ENCODE data around the gene CDKL5.
"Not testable (repeated sequence)": the region's sequence is repeated elsewhere in the genome, so short reads cannot be mapped to it uniquely, and the experiment has no call there.

CDKL5 gene

DNA sequence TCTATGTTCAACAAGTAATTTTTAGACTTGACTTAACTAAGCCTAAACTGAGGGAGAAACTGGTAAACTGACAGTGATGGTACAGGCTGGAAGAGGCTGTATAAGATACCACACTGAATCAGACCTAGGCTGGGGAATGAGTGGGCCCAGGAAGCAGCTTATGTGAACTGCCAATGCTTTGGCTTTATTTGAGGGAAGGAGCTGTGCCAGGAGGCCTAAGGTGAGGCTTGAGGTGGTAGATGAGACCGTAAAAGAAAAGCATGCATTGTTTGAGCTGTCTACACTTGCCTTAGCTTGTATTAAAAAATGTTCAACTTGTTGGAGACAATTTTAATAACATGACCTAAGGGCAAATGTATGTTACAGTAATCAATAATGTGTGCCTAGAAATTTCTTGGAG is 150.3 kb downstream of the CDKL5 start:
- no peak for DNase-seq (ENCODE audit: low read depth)

DNA sequence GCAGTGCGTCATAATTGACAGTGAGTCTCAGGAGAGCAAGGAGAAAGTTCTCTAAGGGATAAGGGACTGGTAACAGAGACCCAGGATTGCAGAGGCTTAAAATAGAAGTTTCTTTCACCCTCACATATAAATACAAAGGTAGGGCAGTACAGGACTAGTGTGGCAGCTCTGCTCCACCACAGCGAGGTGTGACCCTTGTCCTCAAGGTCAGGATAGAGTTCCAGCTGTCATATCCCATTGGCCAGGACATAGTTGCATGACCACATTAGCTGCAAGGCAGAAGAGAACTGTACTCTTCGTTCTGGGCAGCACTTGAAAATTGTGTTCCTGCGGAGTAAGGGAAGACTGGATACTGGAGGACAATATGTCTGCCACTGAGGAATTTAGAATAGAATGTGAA is 152.0 kb downstream of the CDKL5 start:
- DNase-seq (ENCODE audit: low read depth) = no peak

DNA sequence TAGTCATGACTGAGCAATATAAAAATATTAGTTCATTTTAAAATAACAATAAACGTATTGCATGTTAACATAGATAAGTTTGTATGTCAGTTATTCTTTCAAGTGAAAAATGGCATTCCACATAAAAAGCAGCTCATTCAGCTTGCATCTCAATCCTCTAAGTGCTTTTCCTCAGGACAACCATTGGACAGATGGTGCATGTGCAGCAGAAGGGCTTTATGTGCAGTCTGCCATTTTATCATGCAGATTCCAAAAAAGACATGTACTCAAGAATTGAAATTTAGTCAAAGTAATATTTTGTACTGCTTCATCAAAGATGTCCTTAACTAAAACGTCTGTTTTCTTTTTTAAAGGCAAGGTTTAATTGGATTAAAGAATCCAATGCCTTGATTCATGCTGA is 153.1 kb downstream of the CDKL5 start:
- DNase-seq (ENCODE audit: low read depth) = no peak

DNA sequence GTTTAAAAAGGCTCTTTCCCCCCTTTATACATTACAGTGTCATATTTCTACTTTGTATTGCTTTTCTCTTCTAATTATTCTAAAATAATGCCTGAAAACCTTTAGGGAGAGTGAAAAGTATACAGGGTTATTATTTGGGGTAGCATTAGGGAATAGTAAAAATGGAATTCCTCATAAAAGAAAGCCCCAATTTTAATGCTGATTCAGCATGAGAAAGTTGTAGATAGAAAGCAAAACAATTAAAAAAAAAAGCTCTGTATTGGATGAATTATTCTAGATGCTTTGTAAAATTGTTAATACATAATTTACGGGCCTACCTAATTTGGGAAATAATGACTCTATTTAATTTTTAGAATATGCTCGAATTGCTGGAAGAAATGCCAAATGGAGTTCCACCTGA is 154.1 kb downstream of the CDKL5 start:
- DNase-seq (ENCODE audit: low read depth) = no peak

DNA sequence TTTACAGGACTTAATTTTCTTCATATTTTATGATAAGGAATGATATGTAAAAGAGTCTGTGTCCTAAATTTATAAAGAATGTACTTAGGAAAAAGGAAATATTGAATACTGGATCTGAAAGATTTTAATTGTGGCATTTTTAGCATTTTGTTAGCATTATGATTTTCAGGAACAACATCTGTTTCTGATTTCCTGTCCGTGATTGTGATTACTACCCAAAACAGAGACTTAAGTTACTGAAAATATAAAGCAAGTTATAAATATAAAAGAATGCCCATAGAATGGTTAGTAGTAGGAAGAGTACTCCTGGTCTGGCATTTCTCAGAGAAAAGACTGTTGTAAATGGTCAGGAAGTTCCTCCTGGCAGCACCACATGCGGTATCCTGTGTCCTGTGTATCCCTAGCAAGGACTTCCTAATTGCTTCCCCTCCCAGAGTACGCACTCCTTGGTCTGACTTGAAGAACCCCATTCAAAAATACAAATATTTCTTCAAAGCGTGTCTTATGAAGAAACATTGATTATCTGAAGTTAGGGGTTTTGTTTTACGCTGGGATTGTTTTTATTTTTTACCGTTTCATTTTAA is 157.6 kb downstream of the CDKL5 start:
- no peak for DNase-seq (ENCODE audit: low read depth)

DNA sequence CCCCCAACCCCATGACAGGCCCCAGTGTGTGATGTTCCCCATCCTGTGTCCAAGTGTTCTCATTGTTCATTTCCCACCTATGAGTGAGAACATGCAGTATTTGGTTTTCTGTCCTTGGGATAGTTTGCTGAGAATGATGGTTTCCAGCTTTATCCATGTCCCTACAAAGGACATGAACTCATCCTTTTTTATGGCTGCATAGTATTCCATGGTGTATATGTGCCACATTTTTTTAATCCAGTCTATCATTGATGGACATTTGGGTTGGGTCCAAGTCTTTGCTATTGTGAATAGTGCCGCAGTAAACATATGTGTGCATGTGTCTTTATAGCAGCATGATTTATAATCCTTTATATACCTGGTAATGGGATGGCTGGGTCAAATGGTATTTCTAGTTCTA is 163.9 kb downstream of the CDKL5 start:
- not testable (repeated sequence) for DNase-seq (ENCODE audit: low read depth)

DNA sequence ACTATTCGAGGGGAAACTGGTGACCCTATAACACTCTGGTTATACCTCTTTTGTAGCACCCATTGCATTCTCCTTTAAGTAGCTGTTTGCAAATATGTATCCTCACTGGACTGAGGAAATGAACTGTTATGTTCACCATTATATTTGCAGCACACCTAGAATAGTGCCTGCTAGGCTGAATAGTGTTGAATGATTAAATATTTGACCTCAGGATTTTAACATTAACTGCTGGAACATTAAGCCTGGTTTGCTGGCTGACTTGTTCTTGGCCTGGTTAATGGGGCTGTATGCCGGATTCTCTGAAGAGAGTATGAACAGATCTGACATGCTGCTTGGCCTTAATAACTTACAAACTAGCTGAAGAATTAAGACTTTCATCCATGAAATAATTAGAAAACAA is 166.4 kb downstream of the CDKL5 start:
- DNase-seq (ENCODE audit: low read depth) = no peak

DNA sequence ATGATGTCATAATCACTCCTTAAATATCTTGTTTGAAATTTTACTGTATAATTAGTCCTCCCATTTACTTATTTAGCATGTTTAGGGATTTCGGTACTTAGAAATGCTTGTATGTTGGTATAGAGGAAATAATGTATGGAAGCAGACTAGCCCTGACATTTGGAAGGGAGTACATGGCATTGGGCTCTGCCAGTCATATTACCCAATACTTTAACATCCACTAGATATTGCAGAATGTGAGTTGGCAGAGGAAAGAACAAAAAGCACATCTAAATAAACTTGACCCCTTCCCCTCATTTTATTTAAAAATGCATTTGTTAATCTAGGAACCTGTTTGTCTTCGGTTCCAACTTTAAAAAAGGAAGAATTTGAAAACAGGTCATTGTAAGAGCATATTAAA is 168.7 kb downstream of the CDKL5 start:
- no peak for DNase-seq (ENCODE audit: low read depth)

DNA sequence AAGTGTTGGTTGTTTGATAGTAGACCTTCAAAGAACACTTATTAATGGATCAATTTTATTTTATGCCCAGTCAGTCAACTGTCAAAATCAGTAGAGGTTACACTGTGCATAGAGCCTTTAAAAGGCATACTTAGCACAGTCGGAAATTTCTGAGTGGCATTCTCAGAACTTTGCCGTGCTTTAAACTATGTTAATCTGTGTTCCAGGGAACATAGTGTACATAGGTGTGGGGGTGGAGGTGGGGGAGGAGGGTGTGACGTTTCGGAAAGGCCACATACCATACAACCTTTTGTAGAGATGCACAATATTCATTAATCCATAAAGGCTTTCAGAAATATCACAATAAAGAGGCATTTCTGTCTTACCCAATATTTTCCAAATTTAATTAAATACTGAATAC is 170.7 kb downstream of the CDKL5 start:
- DNase-seq (ENCODE audit: low read depth) = no peak

DNA sequence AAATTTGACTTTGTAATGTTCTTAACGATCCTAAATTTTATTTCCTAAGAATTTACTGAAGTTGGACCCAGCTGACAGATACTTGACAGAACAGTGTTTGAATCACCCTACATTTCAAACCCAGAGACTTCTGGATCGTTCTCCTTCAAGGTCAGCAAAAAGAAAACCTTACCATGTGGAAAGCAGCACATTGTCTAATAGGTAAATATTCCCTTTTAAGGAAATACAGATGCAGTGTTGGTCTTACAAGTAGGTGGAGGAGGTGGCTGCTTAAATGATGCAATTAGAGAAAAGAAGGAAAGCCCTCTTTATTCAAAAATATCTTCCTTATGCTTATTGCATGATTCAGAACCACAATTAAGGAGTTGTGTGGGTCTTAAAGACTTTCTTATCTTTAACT is 173.0 kb downstream of the CDKL5 start:
- no peak for DNase-seq (ENCODE audit: low read depth)

DNA sequence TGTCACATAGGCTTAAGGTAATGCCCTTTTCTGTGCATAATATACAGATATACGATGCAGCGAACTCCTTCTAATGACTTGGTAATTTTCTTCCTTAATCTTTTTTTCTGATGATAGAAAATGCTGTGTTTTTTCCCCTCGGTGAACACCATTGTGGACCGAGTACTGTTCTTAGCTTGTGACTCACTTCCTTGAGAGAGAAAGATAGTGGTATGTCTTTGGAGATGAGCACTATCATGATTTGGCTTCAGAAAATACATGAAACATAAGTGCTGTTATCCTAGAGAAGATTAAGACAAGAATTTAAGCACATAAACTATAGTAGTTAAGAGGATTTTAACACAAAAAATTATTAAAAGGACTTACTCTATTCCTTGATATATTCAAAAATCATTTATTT is 182.6 kb downstream of the CDKL5 start:
- DNase-seq (ENCODE audit: low read depth) = no peak

DNA sequence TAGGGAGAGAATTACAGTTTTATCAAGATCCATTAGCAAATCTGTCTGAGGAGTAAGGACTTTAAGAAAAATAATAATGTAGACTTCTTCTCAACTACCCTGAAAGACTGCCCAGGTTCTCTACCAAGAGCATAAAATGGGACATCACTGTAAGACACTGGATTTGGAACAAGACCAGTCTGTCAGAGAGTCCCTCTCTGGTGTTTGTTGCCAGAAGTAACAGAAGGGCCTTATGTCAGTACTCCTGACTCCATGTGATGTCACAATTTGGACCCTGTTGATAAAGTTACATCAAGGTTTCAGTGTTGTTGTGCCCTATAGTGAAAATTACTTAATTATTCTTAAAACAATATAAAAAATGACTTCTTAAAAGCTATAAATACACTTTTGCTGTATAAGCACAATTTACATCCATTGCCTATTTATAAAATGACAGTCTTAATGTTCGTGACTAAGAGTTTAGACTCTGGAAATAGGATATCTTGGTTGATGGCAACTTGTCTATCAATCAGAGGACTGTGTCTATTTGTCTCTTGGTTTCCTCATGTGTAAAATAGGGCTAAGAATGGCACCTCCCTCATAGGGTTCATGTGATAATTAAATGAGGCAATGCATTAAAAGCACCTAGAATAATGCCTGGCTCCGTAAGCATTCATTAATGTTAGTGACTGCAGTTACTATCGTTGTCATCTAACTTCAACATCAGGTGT is 188.7 kb downstream of the CDKL5 start:
- no peak for DNase-seq (ENCODE audit: low read depth)

DNA sequence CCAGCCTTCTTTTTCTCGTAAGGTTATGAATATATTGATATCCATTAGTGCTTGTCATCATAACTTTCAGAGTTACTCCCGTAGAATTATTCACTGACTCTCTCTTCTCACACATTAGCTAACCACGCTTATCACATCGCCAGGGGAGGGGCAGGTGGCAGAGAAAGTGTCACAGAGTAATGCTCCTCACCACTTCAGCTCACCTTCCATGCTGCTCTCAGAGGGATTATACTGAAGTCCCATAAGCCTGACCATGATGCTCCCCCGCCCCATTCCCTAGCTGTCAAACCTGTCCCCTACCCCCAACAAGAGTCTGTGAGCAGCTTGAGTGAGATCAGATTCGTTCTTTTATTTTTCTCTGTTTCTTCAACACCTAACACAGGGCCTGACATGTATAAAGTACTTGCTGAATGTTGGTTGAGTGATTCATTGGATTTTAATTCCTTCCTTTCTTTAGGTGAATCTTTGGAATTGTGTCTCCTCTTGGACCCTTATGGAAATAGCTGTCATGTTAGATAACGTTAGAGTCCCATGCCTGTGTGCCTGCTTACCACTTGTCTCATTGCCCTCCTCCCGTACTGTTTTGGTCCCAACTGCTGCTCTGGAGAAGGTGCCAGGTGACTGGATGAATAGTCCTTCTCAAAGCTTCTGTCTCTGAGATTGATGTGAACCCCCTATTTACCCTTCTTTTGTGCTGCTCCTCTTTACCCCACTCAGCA is 191.4 kb downstream of the CDKL5 start:
- DNase-seq (ENCODE audit: low read depth) = no peak

DNA sequence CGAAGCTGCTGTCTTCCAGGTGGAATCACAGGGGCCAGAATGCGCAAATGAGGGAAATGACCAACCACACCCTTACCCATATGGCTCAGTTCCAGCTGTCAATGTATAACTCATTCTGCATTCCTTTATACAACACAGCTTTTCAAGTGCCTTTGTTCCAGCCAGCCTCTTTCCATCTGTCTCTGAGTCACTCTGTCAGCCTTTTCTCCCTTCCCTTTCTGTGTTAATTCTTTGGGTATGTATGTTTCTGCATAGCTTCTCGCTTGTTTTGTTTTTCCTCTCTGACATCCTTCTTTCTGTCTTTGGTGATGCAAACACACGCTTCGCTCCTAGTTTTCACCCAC is 192.0 kb downstream of the CDKL5 start:
- DNase-seq (ENCODE audit: low read depth) = no peak

DNA sequence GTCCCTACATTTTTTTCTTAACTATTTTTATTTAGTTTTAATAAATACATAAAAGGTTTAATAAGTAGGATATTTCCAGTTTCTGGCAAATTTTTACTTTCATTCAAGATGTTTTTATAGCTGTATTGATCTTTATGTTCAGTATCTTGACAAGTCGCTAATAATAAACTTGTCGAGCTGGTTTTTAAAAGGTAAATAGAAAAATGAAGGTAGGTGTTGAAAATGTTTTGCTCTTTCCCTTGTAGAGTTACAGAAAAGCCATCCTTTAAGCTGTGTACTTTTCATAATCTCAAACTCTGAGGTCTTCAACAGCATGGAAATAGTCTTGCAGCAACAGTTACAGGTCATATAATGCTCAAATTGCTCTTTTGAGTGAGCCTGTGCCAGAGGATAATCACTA is 193.9 kb downstream of the CDKL5 start:
- DNase-seq (ENCODE audit: low read depth) = no peak

DNA sequence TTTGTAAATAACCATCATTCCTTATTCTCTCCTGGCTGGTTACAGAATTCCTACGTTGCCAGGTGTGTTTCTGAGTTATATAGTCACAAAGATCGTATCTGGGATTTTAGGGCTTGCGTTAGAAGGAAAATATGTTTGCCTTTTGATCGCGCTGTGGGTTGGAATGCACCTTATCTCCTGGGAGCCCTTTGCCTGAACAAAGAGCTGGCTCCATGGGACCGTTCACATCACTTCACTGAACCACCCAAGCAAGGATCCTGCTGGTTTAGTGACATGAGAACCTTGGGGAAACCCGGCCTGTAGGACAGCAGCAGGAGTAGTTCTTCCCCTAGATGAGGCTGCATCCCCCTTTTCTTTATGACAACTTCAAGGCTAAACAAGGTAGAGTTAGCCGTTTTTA is 194.9 kb downstream of the CDKL5 start:
- no peak for DNase-seq (ENCODE audit: low read depth)

DNA sequence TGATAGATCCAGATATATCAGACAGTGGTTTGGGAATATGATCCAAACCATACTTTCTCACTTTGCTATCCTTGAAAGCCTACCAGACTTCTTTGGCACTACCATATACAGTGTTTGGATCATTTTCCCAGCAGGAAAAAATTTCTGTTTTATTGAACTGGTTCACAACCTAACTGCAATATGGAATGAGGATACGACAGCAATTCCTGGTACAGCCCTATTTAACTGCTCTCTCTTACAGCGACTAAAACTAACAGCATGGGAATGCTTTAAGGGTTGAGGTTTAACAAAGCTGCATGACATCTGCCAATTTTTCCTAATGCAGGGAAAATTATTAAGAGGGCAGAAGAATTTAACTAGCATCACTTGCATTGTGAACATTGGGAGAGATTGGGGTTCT is 199.2 kb downstream of the CDKL5 start:
- DNase-seq (ENCODE audit: low read depth) = no peak

DNA sequence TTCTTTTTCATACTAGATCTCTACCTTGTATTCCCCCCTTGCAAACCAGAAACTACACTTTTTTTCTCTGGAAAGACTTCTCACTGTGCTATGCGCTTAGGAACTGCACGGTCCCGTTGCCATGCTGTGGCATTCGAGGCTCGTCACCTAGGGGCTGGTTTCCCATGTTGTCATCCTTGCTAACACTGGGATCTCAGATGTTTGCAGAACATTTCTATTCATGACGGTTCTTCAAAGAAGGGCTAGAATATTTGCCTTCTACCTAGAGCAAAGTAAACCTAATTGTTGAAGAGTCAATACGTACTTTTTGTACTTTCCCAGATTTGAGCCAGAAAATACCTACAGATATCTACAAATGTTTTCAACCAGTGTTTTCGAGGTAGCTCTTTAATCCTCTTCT is 205.5 kb downstream of the CDKL5 start:
- no peak for DNase-seq (ENCODE audit: low read depth)

DNA sequence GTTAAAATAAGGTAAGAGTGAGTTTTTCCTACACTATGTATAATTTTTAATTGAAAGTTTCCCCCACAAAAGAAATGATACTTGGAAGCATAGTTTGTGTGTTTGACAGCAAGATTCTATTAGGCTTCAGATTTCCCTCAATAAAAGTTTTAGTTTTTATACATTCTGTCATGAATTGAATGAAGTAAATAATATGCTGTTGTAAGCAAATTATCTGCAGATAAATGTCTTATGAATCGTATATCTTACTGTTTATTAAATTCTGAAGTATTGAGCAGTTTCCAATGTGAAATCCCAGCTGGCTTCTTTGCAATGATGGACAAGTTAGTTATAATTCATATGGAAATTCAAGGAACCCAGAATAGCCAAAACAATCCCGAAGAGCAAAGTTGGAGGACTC is 213.0 kb downstream of the CDKL5 start:
- DNase-seq (ENCODE audit: low read depth) = no peak

DNA sequence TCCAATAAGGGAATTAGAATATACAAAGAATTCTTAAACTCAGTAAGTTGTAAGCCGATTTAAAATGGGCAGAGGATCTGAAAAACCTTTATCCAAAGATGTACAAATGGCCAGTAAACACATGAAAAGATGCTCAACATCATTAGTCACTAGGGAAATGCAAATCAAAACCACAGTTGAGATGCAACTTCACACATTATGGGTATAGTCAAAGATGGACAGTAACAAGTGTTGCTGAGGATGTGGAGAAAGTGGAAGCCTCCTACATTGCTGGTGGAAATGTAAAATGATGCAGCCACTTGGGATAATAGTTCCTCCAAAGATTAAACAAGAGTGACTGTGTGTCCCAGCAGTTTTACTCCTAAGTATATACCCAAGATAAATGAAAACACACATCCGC is 213.9 kb downstream of the CDKL5 start:
- DNase-seq (ENCODE audit: low read depth) = no peak

DNA sequence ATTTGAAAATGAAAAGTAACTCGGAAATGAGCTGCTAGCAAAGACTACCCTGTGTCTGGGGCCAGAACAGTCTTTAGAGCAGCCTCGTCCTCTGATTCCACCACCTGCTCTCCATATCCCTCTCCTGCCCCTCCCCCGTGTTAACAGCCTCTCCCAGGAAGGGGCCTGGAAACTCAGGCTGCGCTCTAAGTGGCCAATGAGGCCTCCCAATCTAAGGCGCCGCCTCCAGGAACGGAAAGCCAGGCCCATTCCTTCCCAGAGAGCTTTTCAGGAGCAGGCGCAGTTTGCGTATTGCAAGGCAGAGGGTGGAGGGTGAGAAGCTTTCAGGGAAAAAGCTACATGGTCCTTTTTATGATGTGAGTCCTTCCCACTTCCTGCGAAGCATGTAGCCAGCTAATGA is 215.3 kb downstream of the CDKL5 start:
- no peak for DNase-seq (ENCODE audit: low read depth)

DNA sequence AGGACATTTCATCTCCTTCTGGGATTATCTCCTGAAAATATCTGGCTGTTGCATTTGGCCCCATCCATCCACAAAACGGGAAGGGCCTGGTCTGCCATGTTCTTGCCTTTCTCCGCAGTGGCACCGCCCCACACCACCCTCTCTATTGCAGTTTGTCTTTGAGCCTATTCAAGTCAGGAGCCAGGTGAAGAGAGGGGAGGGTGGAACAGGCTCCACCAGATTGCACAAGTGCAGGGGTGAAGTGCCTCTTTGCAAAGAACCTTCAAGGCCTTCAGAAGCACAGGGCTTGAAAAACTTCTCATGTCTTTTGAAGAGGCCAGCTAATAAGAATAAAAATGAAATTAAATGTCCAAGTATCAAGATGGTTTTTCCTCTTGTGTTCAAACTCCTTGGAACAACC is 217.8 kb downstream of the CDKL5 start:
- DNase-seq (ENCODE audit: low read depth) = no peak

DNA sequence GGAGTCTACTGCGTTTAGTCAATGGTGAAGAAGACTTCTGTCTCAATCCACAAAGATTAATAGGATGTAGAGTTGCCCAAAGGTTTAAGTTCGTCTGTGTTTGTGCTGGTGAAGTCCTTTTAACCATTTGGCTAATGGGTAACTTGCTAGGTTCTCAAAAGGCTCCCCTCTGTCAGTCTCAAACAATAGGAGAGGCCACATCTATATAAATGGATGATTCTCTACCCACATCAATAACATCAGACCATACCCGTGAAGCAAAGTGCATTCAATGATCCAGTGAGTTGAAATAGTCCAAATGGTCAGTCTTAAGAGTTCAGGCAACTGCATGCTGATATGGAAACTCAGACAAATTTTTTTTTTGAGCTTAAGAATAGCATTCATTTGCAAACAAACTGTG is 218.4 kb downstream of the CDKL5 start:
- DNase-seq (ENCODE audit: low read depth) = no peak

DNA sequence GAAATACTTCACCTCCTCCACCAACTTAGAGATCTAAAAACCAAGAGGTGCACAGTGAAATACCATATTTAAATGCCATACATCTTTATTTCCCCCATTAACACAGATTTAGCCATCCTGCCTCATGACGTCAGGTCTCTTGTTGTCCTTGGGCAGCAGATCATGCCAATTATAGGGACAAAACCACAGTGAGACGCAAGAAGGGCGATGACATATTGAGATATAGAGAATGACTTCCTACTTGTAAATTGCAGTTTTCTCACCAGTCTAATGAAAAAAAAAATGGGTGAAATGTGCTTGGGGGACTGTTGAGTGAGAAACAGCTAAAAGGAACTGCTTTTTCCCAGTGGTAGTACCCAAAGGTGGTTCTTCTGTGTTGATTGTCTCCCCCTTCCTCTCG is 222.2 kb downstream of the CDKL5 start:
- DNase-seq (ENCODE audit: low read depth) = no peak

Measured in activated T-helper 9 cell treated with anti-CD3 and anti-CD28 coated beads, Interleukin-2, amount 50 U/mL, for 16 hours (primary cell).